K562 (cell line): Measurements from ENCODE around the gene NR0B2. TPM values are rescaled to one million over a fixed set of nuclear protein-coding genes. Genes with fewer than 3 reads are reported as not detected.

Experiments used
- ARID1B ChIP-seq: fragments of 450-650 bp; IDR thresholded peaks from 2 replicates; pipeline ENCODE4 v1.6.1; 2016; ENCODE audit warnings: antibody characterized with exemption, mild to moderate bottlenecking, inconsistent platforms
- ARNT ChIP-seq, 2 experiments: fragments of 450-650 bp; IDR thresholded peaks; 2 replicates each; pipeline ENCODE4 v1.6.1; 2016; ENCODE audit warnings: mild to moderate bottlenecking in 1 of 2
- CBX8 ChIP-seq: fragments of 200-600 bp; sonication (generic); IDR thresholded peaks from 2 replicates; pipeline ENCODE4 v1.6.1; 2012; ENCODE audit warnings: borderline replicate concordance, mixed run types, low read depth, mild to moderate bottlenecking, moderate library complexity, mixed read lengths, low read length, control low read depth, inconsistent platforms; ENCODE audit not compliant: poor library complexity, severe bottlenecking; ENCODE audit errors: extremely low read depth
- ETS2 ChIP-seq: IDR thresholded peaks from 2 replicates; pipeline ENCODE4 v1.6.1; 2016; ENCODE audit warnings: borderline replicate concordance, missing genetic modification characterization, mild to moderate bottlenecking, moderate library complexity, missing compliant biosample characterization; ENCODE audit not compliant: poor library complexity, severe bottlenecking
- FOXM1 ChIP-seq, 2 experiments: fragments of 450-650 bp in 1 of 2; sonication (generic) in 1 of 2; formaldehyde crosslinking in 1 of 2; IDR thresholded peaks; 2 replicates each; pipeline versions ENCODE4 v1.6.1 to v1.9.0; 2017 to 2022; ENCODE audit warnings: low read depth in 2 of 2, mild to moderate bottlenecking in 2 of 2, missing genetic modification reagents in 1 of 2, moderate library complexity in 1 of 2
- HLTF ChIP-seq: fragments of 450-650 bp; IDR thresholded peaks from 2 replicates; pipeline ENCODE4 v1.6.1; 2016
- MEIS2 ChIP-seq: fragments of 450-650 bp; IDR thresholded peaks from 2 replicates; pipeline ENCODE4 v1.6.1; 2014; ENCODE audit warnings: mild to moderate bottlenecking; ENCODE audit not compliant: partially characterized antibody
- NFE2 ChIP-seq: IDR thresholded peaks from 2 replicates; pipeline ENCODE4 v1.6.1; 2014; ENCODE audit warnings: antibody characterized with exemption, low read depth
- POLR2B ChIP-seq: fragments of 450-650 bp; IDR thresholded peaks from 2 replicates; pipeline ENCODE4 v1.6.1; 2018; ENCODE audit warnings: low read depth; ENCODE audit not compliant: partially characterized antibody
- ZC3H4 ChIP-seq: sonication (generic); formaldehyde crosslinking; IDR thresholded peaks from 2 replicates; pipeline ENCODE4 v1.9.0; 2021; ENCODE audit warnings: missing genetic modification reagents, borderline replicate concordance
- ZFX ChIP-seq: sonication (generic); formaldehyde crosslinking; IDR thresholded peaks from 2 replicates; pipeline ENCODE4 v1.8.0; 2022; ENCODE audit warnings: mild to moderate bottlenecking, missing genetic modification reagents, moderate library complexity
- ZNF12 ChIP-seq: sonication (generic); formaldehyde crosslinking; IDR thresholded peaks from 2 replicates; pipeline ENCODE4 v1.4.0; 2020; ENCODE audit warnings: mild to moderate bottlenecking, missing genetic modification reagents
- ZNF644 ChIP-seq: fragments of 200-800 bp; sonication (Bioruptor generic); IDR thresholded peaks from 2 replicates; pipeline ENCODE4 v1.6.1; 2016; ENCODE audit warnings: low read depth, missing genetic modification characterization, missing compliant biosample characterization
- polyA plus RNA-seq, 8 experiments: library from polyadenylated mRNA; depleted of rRNA in 4 of 8; stranded (reverse) in 5 of 8; unstranded in 3 of 8; fragments of >200 nt; fragmentation: Nextera tagmentation in 2 of 8; fragmentation: Illumina TruSeq in 1 of 8; extraction: Ambion mirVana in 2 of 8; extraction: Trizol in 1 of 8; gene quantifications; 2 replicates each; pipeline versions ENCODE4 v1.2.1 to v1.2.3, GENCODE V29; 2011 to 2014; ENCODE audit warnings: inconsistent platforms in 1 of 8, missing spikeins in 1 of 8
- total RNA-seq, 7 experiments: library from RNA; depleted of rRNA in 6 of 7; stranded (reverse); fragments of >200 nt in 6 of 7; fragmentation: Illumina TruSeq in 2 of 7; extraction: Trizol in 2 of 7; gene quantifications; 2 replicates each; pipeline versions ENCODE4 v1.2.1 to v1.2.3, GENCODE V29; 2011 to 2021; ENCODE audit warnings: low replicate concordance in 1 of 7
- TF ChIP-seq, protein P1 (sequence below): fragments of 450-650 bp; IDR thresholded peaks from 2 replicates; pipeline ENCODE4 v1.6.1; 2017; ENCODE audit warnings: mild to moderate bottlenecking, moderate library complexity
- TF ChIP-seq, protein P2 (sequence below): sonication (generic); formaldehyde crosslinking; IDR thresholded peaks from 2 replicates; pipeline ENCODE4 v1.8.1; 2023; ENCODE audit warnings: mild to moderate bottlenecking, missing genetic modification reagents
- TF ChIP-seq, protein P3 (sequence below): fragments of 250-450 bp; sonication (Bioruptor Pico); IDR thresholded peaks from 2 replicates; pipeline ENCODE4 v1.4.0; 2020

Gene NR0B2
- total and polyA plus RNA-seq, 9 of the 15 experiments (the other 6 are each of a cell fraction or from before 2014, with no cell fraction given) = not detected

DNA sequence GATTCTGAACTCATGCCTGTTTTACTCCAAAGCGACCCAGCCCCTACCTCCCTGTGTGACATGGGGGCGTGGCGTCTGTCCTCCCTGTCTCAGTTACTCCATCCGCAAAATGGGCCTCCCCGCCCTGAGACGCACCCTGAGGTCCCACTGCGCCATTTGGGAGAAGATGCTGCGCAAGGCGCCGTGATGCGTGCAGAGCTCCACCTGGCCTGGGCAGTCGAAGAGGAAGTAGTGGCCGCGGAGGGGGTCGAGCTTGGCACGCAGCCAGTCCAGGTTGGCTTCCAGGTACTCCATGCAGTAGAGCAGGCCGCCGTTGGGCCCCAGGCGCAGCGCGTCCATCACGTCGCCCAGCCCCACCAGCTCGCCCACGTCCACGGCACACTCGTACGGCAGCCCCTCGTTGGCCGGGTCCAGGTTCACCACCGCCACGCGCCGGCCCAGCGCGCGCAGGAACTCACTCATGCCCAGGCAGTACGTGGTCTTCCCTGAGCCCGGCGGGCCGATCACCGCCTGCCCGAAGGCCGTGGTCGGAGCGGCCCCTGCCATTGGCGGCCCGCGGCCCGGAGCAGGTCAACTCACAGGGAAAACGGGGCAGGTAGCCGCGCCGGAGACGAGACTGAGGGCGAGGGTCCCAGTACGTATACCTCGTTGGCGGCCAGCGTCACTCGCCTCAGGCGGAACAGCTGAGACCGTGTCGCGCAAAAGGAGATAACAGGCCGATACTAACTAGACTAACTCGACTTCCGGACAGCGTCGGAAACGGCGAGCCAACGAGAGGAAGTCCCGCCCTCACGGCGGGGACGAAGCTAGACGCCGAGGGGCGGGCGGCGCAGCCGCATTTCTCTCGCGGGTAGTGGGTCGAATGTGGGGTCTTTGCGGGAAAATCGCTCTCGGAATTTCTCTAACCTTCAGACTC is 24.0 kb downstream of the NR0B2 start, which contains the start of gene GPN2 (continued):
- TF ChIP-seq FOXM1 (IDR thresholded peaks at IDR 0.05; ENCODE audit: low read depth) (no peak), FOXM1 (CRISPR knock-in tag; IDR thresholded peaks at IDR 0.05; ENCODE audit: low read depth) (0 out of 2 replicates have a peak, but pooled peaks have one; percentile 19), HLTF (peak; percentile 16; the same call in 1 of the 2 replicates), ARID1B (no peak), CBX8 (no peak), ZNF12 (CRISPR knock-in tag) (peak; percentile 71; the same call in 1 of the 2 replicates), POLR2B (peak; percentile 92), MEIS2 (no peak), ZC3H4 (CRISPR knock-in tag) (peak; percentile 91; the same call in 1 of the 2 replicates), ETS2 (tag) (no peak), ZFX (CRISPR knock-in tag) (peak; percentile 94), ZNF644 (tag) (no peak), ARNT (IDR thresholded peaks at IDR 0.05) (no peak), NFE2 (no peak)
- TF ChIP-seq, protein P1, sequence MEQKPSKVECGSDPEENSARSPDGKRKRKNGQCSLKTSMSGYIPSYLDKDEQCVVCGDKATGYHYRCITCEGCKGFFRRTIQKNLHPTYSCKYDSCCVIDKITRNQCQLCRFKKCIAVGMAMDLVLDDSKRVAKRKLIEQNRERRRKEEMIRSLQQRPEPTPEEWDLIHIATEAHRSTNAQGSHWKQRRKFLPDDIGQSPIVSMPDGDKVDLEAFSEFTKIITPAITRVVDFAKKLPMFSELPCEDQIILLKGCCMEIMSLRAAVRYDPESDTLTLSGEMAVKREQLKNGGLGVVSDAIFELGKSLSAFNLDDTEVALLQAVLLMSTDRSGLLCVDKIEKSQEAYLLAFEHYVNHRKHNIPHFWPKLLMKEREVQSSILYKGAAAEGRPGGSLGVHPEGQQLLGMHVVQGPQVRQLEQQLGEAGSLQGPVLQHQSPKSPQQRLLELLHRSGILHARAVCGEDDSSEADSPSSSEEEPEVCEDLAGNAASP = no peak
- TF ChIP-seq, protein P2, sequence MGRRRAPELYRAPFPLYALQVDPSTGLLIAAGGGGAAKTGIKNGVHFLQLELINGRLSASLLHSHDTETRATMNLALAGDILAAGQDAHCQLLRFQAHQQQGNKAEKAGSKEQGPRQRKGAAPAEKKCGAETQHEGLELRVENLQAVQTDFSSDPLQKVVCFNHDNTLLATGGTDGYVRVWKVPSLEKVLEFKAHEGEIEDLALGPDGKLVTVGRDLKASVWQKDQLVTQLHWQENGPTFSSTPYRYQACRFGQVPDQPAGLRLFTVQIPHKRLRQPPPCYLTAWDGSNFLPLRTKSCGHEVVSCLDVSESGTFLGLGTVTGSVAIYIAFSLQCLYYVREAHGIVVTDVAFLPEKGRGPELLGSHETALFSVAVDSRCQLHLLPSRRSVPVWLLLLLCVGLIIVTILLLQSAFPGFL (CRISPR knock-in tag) = peak; percentile 96; the same call in 1 of the 2 replicates
- TF ChIP-seq, protein P3, sequence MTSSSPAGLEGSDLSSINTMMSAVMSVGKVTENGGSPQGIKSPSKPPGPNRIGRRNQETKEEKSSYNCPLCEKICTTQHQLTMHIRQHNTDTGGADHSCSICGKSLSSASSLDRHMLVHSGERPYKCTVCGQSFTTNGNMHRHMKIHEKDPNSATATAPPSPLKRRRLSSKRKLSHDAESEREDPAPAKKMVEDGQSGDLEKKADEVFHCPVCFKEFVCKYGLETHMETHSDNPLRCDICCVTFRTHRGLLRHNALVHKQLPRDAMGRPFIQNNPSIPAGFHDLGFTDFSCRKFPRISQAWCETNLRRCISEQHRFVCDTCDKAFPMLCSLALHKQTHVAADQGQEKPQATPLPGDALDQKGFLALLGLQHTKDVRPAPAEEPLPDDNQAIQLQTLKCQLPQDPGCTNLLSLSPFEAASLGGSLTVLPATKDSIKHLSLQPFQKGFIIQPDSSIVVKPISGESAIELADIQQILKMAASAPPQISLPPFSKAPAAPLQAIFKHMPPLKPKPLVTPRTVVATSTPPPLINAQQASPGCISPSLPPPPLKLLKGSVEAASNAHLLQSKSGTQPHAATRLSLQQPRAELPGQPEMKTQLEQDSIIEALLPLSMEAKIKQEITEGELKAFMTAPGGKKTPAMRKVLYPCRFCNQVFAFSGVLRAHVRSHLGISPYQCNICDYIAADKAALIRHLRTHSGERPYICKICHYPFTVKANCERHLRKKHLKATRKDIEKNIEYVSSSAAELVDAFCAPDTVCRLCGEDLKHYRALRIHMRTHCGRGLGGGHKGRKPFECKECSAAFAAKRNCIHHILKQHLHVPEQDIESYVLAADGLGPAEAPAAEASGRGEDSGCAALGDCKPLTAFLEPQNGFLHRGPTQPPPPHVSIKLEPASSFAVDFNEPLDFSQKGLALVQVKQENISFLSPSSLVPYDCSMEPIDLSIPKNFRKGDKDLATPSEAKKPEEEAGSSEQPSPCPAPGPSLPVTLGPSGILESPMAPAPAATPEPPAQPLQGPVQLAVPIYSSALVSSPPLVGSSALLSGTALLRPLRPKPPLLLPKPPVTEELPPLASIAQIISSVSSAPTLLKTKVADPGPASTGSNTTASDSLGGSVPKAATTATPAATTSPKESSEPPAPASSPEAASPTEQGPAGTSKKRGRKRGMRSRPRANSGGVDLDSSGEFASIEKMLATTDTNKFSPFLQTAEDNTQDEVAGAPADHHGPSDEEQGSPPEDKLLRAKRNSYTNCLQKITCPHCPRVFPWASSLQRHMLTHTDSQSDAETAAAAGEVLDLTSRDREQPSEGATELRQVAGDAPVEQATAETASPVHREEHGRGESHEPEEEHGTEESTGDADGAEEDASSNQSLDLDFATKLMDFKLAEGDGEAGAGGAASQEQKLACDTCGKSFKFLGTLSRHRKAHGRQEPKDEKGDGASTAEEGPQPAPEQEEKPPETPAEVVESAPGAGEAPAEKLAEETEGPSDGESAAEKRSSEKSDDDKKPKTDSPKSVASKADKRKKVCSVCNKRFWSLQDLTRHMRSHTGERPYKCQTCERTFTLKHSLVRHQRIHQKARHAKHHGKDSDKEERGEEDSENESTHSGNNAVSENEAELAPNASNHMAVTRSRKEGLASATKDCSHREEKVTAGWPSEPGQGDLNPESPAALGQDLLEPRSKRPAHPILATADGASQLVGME (CRISPR knock-in tag) = peak; percentile 83; the same call in 1 of the 2 replicates
